Islet precursor cell (in vitro differentiated cells): ENCODE measurements around the gene ABLIM3.

Experiments
- DNase-seq: peaks from one replicate; pipeline ENCODE4 v3.0.0-alpha.2; 2018

ABLIM3 gene

GRCh38 chr5:149133795-149134777 lies 7.2 kb upstream of the ABLIM3 start:
- peak; percentile 79 for DNase-seq

GRCh38 chr5:149134778-149135500 lies 6.4 kb upstream of the ABLIM3 start:
- no peak for DNase-seq

- no peak for DNase-seq
These were observed 5.6 kb upstream of the ABLIM3 start for GRCh38 chr5:149135536-149136201.

- DNase-seq, result no peak
These were observed 2.9 kb upstream of the ABLIM3 start for GRCh38 chr5:149138182-149138923.

- no peak for DNase-seq
These were observed 893 bp upstream of the ABLIM3 start for GRCh38 chr5:149140197-149141002.

GRCh38 chr5:149141957-149142851 lies 911 bp downstream of the ABLIM3 start:
- DNase-seq, result no peak

GRCh38 chr5:149143470-149143869 lies 2.2 kb downstream of the ABLIM3 start:
- DNase-seq, result no peak

GRCh38 chr5:149144637-149145036 lies 3.3 kb downstream of the ABLIM3 start:
- DNase-seq, result no peak

- DNase-seq, result no peak
These were observed 3.8 kb downstream of the ABLIM3 start for GRCh38 chr5:149145138-149145537.

GRCh38 chr5:149147676-149148075 lies 6.4 kb downstream of the ABLIM3 start:
- no peak for DNase-seq

GRCh38 chr5:149149942-149150341 lies 8.6 kb downstream of the ABLIM3 start:
- no peak for DNase-seq

- DNase-seq, result no peak
These were observed 9.2 kb downstream of the ABLIM3 start for GRCh38 chr5:149150457-149150856.

GRCh38 chr5:149151717-149152116 lies 10.4 kb downstream of the ABLIM3 start:
- DNase-seq, result no peak

- no peak for DNase-seq
These were observed 11.0 kb downstream of the ABLIM3 start for GRCh38 chr5:149152317-149152746.

- no peak for DNase-seq
These were observed 12.0 kb downstream of the ABLIM3 start for GRCh38 chr5:149153193-149153750.

GRCh38 chr5:149153751-149154610 lies 12.7 kb downstream of the ABLIM3 start:
- no peak for DNase-seq

- no peak for DNase-seq
These were observed 13.4 kb downstream of the ABLIM3 start for GRCh38 chr5:149154650-149155049.

GRCh38 chr5:149156435-149157083 lies 15.3 kb downstream of the ABLIM3 start:
- no peak for DNase-seq

GRCh38 chr5:149157330-149157729 lies 16.0 kb downstream of the ABLIM3 start:
- DNase-seq, result no peak
